Activated CD4-positive, CD25-positive, alpha-beta regulatory T cell treated with anti-CD3 and anti-CD28 coated beads, Interleukin-2, amount 50 U/mL, for 16 hours (primary cell): ENCODE results near the gene PTPRN2.
"Not testable (repeated sequence)": the region's sequence is repeated elsewhere in the genome, so short reads cannot be mapped to it uniquely, and the experiment has no call there.

ENCODE experiments used
- DNase-seq: peaks from one replicate; pipeline ENCODE4 v3.0.0-alpha.2; 2020; ENCODE audit warnings: low read depth, low spot score

Gene PTPRN2

GRCh38 chr7:157937406-157937805, 650.2 kb downstream of the PTPRN2 start:
- DNase-seq = no peak

DNA sequence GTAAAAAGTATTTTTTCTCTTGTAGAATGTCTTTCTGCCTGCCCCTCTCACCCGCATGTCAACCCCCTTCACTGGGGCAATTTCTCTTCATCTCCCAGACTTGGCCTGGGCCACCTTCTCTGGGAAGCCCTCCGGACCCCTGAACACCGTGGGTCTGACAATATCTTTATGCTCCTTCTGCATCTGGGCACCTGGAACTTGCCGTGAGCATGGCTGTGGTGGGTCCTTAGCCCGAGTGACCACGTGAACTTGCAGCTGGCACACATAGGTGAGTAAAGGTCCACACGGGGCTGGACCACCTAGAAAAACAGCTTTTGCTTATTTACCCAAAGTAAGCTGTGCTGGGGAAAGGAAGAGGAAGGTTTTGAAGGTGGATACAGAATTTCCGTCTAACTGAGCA, 650.6 kb downstream of the PTPRN2 start:
- DNase-seq = no peak

- DNase-seq = not testable (repeated sequence)
Measured at GRCh38 chr7:157935721-157936120, 651.9 kb downstream of the PTPRN2 start.

- not testable (repeated sequence) for DNase-seq
Measured at GRCh38 chr7:157933219-157934155, 654.1 kb downstream of the PTPRN2 start.

- no peak for DNase-seq
Measured at GRCh38 chr7:157932498-157933218, 655.0 kb downstream of the PTPRN2 start.

DNA sequence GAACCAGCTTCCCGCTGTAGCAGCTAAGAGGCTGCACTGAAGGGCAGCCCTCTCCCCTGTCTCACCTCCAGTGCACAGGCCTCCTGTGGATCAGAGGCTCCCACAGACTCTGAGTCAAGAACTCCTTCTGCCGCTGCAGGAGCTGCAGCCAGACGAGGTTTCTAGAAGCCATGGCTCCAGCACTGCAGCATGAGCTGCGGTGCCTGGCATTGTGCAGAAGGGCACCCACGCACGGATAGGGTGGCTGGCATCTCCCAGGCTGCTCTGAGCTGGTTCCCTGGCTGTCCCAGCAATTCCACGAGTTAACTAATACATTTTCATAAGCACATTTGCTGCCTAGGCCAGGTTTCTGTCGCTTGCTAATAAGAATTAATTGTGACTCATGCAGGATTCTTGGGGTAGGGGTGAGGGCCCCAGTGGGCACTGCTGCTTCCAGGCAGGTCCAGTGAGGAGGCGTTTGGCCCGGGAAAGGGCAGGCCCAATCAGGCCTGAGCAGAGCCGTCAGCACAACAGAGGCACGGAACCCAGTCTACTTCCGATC, 656.6 kb downstream of the PTPRN2 start:
- DNase-seq = no peak

DNA sequence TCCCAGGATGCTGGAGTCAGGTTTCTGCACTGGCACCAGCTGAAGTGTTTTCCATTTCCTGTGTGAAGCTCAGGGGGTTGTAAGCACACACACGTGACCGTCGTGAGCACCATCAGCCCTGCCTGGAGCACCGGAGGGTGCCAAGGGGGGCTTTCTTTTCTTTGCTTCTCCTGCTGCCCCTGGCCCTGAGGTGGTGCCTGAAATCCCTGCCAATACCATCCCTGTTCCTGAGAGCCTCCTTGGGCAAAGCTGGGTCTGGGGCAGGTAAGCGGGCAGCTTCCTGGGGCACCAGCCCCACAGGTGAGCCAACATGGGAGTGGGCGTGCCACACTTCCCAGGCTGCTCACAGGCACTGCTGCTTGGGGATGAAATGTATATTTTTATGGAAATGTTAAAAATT, 657.2 kb downstream of the PTPRN2 start:
- no peak for DNase-seq

GRCh38 chr7:157929671-157930070, 658.0 kb downstream of the PTPRN2 start:
- no peak for DNase-seq

GRCh38 chr7:157928808-157929425, 658.7 kb downstream of the PTPRN2 start:
- DNase-seq = no peak

DNA sequence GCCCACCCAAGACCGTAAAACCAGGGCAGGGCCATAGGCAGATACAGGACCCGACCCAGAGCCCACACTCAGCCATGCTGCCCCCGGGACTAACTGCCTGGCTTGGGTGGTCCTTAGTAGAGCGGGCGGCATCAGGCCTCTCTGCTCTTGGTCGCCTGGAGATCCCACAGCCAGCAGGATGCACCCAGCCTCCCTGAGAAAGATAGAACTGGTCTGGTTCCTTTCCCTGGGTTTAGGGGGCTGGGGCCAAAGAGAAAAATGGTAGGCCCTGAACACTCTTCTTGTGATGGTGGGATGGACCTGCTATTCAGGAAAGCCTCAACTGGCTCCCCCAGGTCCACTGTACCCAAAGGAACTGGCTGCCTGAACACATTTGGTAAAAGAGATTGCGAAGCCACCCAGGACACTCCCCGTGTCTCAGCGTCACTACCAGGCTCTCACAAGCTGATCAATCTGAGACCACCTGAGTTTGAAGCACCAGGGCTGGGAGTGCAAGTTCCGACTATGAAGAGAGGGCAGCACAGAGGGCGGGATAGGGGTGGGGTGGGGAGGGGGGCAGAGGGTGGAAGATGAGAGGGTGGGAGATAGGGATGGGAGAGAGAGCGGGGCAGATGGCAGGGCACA, 659.3 kb downstream of the PTPRN2 start:
- no peak for DNase-seq

DNA sequence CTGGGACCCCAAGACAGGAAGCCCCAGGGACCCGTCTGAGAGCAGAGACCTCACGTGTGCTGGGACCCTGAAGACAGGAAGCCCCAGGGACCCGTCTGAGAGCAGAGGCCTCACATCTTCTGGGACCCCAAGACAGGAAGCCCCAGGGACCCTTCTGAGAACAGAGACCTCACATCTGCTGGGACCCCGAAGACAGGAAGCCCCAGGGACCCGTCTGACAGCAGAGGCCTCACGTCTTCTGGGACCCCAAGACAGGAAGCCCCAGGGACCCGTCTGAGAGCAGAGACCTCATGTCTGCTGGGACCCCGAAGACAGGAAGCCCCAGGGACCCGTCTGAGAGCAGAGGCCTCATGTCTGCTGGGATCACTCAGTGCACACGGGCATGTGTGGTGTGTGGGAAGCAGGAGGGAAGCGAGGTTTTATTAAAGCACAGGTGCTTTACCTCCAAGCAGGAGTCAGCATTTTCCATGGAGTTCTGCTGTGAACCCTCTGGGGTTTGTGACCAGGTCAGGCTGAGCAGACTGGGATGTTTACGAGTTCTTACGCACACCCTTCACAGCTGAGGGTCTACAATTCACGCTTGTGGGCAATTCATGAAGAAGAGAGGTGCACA, 660.2 kb downstream of the PTPRN2 start:
- DNase-seq = no peak

GRCh38 chr7:157926521-157927150, 661.0 kb downstream of the PTPRN2 start:
- DNase-seq = no peak

DNA sequence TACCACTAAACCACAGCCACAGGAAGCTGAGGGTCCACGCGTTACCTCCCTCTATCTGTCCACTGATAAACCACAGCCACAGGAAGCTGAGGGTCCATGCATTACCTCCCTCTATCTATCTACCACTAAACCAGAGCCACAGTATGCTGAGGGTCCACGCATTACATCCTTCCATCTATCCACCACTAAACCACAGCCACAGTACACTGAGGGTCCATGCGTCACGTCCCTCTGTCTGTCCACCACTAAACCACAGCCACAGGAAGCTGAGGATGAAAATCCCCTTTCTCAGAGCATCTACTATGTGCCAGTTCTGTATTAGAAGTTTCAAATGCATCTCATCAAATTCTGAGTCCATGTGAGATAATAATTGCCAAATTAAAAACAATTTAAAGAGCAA, 661.5 kb downstream of the PTPRN2 start:
- no peak for DNase-seq

DNA sequence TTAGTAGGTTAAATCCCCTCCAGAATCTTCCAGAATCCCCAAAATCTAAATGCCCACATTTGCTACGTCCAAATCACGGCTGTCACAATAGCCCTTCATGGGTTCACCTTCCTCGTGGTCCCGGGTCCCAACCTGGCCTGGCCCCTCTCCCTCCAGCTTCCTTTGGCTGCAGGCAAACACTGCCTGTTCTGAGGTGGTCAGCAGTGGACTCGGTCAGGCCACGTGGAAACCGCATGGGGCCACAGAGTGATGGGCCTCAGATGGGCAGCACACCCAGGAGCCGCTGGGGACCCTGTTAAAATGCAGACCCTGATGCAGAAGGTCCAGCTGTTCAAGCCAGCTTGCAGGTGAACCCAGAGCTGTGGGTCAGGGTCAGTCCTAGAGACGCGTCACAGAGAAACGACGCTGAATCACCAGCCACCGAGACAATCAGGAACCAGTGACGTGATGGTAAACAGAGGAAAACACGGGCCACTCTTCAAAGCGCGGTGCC, 662.2 kb downstream of the PTPRN2 start:
- DNase-seq = no peak

- no peak for DNase-seq
Measured at GRCh38 chr7:157923903-157924630, 663.6 kb downstream of the PTPRN2 start.

GRCh38 chr7:157922576-157922975, 665.0 kb downstream of the PTPRN2 start:
- DNase-seq = no peak

DNA sequence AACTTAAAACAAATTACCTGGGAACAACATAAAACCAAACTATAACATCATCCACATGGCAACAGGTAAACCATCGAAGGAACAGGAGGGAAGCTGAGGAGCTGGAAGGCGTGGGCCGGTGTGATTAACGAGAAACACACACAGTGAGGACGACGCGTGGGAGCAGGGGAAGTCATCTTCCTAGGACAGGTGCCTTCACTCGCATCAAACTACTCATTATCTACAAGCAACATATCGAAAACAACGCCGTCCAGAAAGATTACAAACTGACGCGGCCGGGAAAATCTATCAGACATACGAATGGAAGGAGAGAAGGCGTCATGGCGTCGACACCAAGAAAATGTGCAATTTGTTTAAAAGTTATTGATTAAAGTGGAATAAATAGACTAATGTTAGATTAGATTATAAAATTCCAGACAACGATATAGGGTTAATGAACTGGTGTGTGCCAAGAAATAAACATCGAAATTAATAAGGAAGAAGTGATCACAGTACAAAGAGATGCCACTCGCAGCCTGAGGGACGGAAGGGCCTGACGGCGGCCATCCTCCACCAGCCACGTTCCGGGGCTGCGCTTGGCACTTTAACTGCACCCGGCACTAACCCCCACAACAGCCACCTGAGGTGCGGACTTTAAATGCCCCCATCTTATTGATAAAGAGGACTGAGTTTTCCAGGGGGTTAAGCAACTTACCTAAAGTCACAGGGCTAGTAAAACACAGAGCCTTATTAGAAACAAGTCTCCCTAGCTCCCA, 669.1 kb downstream of the PTPRN2 start:
- no peak for DNase-seq

GRCh38 chr7:157916946-157917640, 670.5 kb downstream of the PTPRN2 start:
- no peak for DNase-seq
